ENCODE measurements around the gene NDST1.

- TF ChIP-seq CTCF (IDR thresholded peaks at IDR 0.05) (no peak), STAT6 (CRISPR knock-in tag; conservative IDR thresholded peaks at IDR 0.05; ENCODE audit: low read depth) (no peak), NR1H2 (CRISPR knock-in tag; IDR thresholded peaks at IDR 0.05) (no peak), FOXP1 (CRISPR knock-in tag; IDR thresholded peaks at IDR 0.05; ENCODE audit: borderline replicate concordance) (no peak), TEAD4 (CRISPR knock-in tag; IDR thresholded peaks at IDR 0.05) (no peak)
These were observed 49.6 kb downstream of the NDST1 start for GRCh38 chr5:150557509-150557872.
